Measurements from ENCODE around the gene NRAS. TPM values are rescaled to one million over a fixed set of nuclear protein-coding genes. Genes with fewer than 3 reads are reported as not detected.

The NRAS gene
- 79.4 and 92.3 TPM in 2 replicates for total RNA-seq

DNA sequence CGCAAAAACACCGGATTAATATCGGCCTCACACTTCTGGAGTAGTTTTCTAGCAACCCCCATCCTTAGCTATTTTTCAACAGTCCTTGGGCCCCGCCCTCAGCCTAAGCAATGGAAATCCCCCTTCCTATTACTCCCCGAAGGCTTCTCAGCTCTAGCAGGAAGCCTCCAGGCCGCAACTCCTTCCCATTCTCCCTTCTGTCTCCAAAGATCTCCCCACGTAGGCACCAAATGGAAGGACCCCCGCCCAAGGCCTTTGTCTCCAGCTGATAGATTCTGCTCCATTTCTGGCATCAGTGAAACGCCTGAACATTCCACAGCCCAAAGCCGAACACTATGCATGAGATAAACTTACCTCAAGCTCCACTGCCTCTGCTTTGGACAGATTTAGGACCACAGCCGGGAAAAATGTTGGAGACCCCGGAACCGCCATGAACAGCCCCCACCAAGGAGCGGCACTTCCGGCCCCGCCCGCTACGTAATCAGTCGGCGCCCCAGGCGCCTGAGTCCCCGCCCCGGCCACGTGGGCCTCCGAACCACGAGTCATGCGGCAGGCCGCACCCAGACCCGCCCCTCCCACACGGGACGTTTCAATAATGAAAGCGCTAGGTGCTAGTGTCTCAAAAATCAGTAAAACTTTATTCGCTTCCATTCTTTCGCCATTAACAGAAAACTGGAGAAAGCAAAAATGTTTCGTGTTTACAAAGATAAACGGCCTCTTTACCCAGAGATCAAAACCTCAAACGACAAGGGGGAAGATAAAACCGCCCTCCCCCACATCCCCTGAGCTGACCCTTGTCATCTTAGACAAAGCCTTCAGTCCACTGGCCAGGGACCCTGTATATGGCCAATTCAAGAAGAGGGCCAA lies at the start of gene NRAS:
TSS of gene NRAS (minus strand) at position 468 of the 867 bp plus-strand sequence. CDS start 611 bp downstream, outside the sequence.
- no peak for DNase-seq (ENCODE audit: low read depth)
- peak within 1 kb of the TSS; percentile 82 for H3K4me3 ChIP-seq (ENCODE audit: low read depth, low read length)
- TF ChIP-seq, protein P1, sequence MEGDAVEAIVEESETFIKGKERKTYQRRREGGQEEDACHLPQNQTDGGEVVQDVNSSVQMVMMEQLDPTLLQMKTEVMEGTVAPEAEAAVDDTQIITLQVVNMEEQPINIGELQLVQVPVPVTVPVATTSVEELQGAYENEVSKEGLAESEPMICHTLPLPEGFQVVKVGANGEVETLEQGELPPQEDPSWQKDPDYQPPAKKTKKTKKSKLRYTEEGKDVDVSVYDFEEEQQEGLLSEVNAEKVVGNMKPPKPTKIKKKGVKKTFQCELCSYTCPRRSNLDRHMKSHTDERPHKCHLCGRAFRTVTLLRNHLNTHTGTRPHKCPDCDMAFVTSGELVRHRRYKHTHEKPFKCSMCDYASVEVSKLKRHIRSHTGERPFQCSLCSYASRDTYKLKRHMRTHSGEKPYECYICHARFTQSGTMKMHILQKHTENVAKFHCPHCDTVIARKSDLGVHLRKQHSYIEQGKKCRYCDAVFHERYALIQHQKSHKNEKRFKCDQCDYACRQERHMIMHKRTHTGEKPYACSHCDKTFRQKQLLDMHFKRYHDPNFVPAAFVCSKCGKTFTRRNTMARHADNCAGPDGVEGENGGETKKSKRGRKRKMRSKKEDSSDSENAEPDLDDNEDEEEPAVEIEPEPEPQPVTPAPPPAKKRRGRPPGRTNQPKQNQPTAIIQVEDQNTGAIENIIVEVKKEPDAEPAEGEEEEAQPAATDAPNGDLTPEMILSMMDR (conservative IDR thresholded peaks at IDR 0.05; ENCODE audit: low read depth, low read length), result no peak

DNA sequence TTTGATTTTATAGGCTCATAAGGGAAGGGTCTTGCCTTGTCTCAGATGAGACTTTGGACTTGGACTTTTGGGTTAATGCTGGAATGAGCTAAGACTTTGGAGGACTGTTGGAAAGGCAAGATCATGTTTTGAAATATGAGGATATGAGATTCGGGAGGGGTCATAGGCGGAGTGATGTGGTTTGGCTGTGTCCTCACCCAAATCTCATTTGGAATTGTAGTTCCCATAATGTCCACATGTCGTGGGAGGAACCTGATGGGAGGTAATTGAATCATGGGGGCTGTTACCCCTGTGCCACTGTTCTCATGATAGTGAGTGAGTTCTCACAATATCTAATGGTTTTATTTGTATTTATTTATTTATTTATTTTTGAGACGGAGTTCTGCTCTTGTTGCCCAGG lies 48.1 kb upstream of the NRAS start:
- TF ChIP-seq, protein P1 (conservative IDR thresholded peaks at IDR 0.05; ENCODE audit: low read depth, low read length), result peak; percentile 25
- no peak for DNase-seq (ENCODE audit: low read depth)
- no peak overlapping the region for H3K4me3 ChIP-seq (ENCODE audit: low read depth, low read length)

DNA sequence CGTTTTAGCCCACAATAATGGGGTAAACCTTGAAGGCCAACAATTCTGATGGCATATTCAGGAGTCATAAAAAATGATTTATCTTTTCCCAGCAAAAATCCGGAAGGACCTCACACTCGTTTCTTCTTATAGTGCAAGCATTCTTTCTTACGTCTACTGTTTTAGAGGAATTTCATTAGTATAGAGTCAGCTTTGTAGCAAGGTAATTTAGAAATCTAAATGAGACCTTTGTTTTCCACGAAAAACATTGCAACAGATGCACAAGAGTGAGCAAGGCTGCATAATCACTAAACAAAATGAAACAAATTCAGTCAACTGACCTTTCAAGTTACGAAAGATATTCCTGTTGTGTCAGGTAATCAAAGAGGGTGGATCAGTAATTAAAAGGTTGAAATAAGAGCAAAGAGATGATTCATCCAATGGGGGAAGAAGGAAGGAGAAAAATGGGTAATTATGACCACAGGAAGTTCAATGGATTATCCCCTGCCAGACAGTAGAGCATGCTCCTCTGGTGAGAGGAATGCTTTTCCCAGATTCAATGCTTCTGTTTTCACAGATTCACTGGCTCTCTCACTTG lies 41.8 kb upstream of the NRAS start:
- TF ChIP-seq, protein P1 (conservative IDR thresholded peaks at IDR 0.05; ENCODE audit: low read depth, low read length), result no peak
- H3K4me3 ChIP-seq (ENCODE audit: low read depth, low read length), result peak overlapping the region; percentile 100
- no peak for DNase-seq (ENCODE audit: low read depth)

DNA sequence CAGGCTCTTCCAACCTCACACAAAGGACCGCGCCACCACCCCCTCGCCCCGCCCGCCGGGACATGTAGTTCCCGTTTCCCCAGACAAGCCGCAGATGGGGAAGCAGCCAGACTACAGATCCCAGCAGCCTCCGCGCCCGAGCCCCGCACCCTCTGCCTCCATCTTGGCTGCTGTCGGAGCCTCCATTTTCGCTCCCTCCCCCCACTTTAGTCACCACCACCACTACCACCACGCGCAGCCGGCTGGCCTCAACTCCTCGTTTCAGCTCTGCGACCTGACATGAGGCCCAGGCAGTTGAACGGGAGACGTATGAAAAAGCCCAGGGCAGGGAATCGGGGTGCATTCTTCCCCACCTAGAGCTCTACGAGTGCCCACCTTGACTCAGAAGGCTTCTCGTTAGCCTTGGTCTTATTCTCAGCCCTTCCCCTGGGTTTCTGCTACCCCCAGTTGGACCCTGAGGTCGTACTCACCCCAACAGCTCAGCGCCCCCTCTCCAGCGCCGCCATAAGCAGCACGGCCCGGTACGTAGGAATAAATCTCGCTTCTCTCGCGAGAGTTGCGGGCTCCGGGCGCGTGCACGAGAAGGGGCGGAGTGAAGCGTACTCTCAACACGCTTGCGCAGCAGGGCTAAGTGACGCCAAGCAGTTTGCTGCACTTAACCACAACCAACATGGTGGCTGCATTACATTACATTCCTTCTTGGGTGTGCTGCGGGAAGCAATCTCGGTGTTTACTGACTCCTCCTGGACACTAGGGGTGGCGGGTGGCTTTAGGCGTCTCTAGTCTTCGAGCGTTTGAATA lies 41.1 kb upstream of the NRAS start, which contains the start of gene CSDE1:
TSS of gene CSDE1 (minus strand) at position 530 of the 801 bp plus-strand sequence. CDS start 18,094 bp downstream, outside the sequence.
- peak; percentile 78 for DNase-seq (ENCODE audit: low read depth)
- peak within 1 kb of the TSS; percentile 100 for H3K4me3 ChIP-seq (ENCODE audit: low read depth, low read length)
- TF ChIP-seq, protein P1 (conservative IDR thresholded peaks at IDR 0.05; ENCODE audit: low read depth, low read length), result peak; percentile 50

DNA sequence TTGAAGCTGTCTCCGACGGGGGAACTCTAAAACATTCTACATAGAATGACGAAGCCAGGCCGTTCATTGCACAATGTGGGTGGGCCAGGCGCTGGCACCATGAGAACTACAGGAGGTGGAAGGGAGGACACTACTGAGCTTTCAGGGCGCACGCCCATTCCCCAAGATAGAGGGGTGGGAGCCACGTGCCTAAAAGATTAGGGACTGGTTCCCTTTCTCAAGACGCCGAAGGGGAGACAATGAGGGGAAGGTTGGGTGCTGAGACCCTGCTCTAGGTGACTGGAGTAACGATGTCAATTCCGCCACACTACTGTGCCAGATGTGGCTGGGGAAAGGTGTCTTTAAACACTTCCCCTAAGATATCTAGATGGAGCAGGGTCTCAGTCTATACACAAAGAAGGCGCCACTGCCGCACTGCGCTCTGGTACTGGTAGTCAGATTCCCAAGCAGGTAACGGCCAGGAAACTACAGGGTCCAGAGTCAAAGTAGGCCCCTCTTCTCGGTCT lies 40.4 kb upstream of the NRAS start:
- TF ChIP-seq, protein P1 (conservative IDR thresholded peaks at IDR 0.05; ENCODE audit: low read depth, low read length), result no peak
- H3K4me3 ChIP-seq (ENCODE audit: low read depth, low read length), result peak overlapping the region; percentile 100
- DNase-seq (ENCODE audit: low read depth), result no peak

DNA sequence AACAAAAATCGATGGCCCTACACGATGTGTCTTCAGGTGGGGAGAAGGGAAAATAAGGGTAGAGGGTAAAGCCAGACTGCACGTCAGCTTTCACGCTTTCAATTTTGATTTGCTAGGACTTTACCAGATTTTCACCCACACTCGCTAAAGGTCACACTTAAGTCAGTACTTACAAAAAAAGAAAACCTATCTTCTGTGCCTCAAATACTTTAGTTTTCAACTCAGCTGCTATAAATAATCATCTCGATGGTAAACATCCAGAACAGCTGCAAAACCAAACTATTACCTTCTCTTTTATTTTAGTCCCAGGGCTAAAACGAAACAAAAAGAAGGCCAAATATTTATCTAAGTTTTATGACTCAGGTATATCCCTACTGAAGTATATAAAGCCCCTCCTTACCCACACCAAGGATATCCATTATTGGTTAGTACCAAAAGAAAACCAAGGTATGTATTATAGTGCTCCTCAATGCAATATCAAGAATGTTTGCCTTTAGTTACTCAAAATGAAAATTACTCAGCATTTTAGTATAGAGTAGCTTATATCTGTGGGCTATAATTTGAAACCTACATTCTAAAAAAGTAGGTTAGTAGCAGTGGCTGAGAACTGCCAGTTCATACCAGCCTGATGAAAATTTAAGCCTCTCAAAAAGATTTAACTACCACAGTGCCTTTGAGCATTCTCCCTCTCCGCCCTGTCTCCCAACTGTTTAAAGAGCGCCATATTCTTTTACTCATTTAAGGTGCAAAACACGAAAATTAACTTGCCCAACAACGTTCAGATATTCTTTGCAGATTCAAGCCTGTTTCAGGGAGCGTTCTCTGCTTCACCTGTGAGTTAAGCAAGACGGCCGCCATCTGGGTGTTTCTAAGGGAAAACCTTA lies 39.7 kb upstream of the NRAS start:
- TF ChIP-seq, protein P1 (conservative IDR thresholded peaks at IDR 0.05; ENCODE audit: low read depth, low read length), result no peak
- H3K4me3 ChIP-seq (ENCODE audit: low read depth, low read length), result peak overlapping the region; percentile 100
- no peak for DNase-seq (ENCODE audit: low read depth)
